ENCODE data around the gene DLX5. TPM values are rescaled to one million over a fixed set of nuclear protein-coding genes. Genes with fewer than 3 reads are reported as not detected.

The DLX5 gene
- total and polyA plus RNA-seq, 2 of the 4 experiments (the other 2 are of a cell fraction) = not detected

- H2AK9ac ChIP-seq (replicated peaks; ENCODE audit: low read depth, low read length, poor library complexity) = no peak overlapping the region
These were observed 34.7 kb downstream of the DLX5 start for GRCh38 chr7:96989859-96990317.

More at GRCh38 chr7:96989859-96990317, 34.7 kb downstream of the DLX5 start:
- H3K4me2 ChIP-seq (ENCODE audit: low read depth, low read length) = no peak overlapping the region
- H3K4me3 ChIP-seq (ENCODE audit: insufficient read depth, low read depth, low read length) = no peak overlapping the region
- H2BK20ac ChIP-seq (ENCODE audit: low read depth, low read length) = no peak overlapping the region
- H3K23ac ChIP-seq (ENCODE audit: low read depth, low read length) = no peak overlapping the region
- H2BK5ac ChIP-seq (ENCODE audit: low read depth, low read length, poor library complexity, severe bottlenecking) = no peak overlapping the region
- no peaks in the 10 kb centered on the region for H3K36me3 ChIP-seq (ENCODE audit: control insufficient read depth, insufficient read depth, low read length)
- peaks cover 35% of the 10 kb centered on the region for H3K27me3 ChIP-seq (ENCODE audit: control insufficient read depth, insufficient read depth, low read length)
- H4K20me1 ChIP-seq (ENCODE audit: insufficient read depth, low read length) = no peaks in the 10 kb centered on the region
- no peak overlapping the region for H3K14ac ChIP-seq (replicated peaks; ENCODE audit: low read depth, low read length)
- no TSS peak for BruUV-seq (replicated peaks)
- CTCF ChIA-PET = no interaction called here
- H2BK15ac ChIP-seq (ENCODE audit: low read depth, low read length) = no peak overlapping the region
- no peak overlapping the region for H3K4ac ChIP-seq (ENCODE audit: low read depth, low read length)
- H2BK120ac ChIP-seq (ENCODE audit: low read depth, low read length) = no peak overlapping the region
- H3K9me3 ChIP-seq (ENCODE audit: control insufficient read depth, insufficient read depth, low read length) = peaks cover 11% of the 10 kb centered on the region
- no peak for TF ChIP-seq SMC3 (IDR thresholded peaks at IDR 0.05; ENCODE audit: low read depth, low read length)
- TF ChIP-seq RAD21 (IDR thresholded peaks at IDR 0.05; ENCODE audit: low read length) = no peak
- TF ChIP-seq USF2 (IDR thresholded peaks at IDR 0.05; ENCODE audit: low read depth, low read length) = no peak
- no peak for TF ChIP-seq CHD1 (IDR thresholded peaks at IDR 0.05; ENCODE audit: low read depth, low read length)
- TF ChIP-seq NFE2L2 (IDR thresholded peaks at IDR 0.05; ENCODE audit: low read depth, low read length) = no peak
- TF ChIP-seq RCOR1 (IDR thresholded peaks at IDR 0.05; ENCODE audit: insufficient replicate concordance, low read length) = no peak
- TF ChIP-seq MAZ (IDR thresholded peaks at IDR 0.05; ENCODE audit: borderline replicate concordance, low read depth, low read length) = no peak
- ATAC-seq (ENCODE audit: low read depth) (no peak), DNase-seq (no peak)
- in situ Hi-C loops (cut with MboI; ENCODE audit: low sequenced_read_pairs) (no loop called here), dilution Hi-C loops (cut with HindIII; ENCODE audit: low sequenced_read_pairs, unreplicated experiment) (no loop called here), intact Hi-C loops (cut with micrococcal nuclease) (no loop called here)
- no peak overlapping the region for H3K56ac ChIP-seq (ENCODE audit: extremely low read depth, insufficient read depth, low read length)
- H4K8ac ChIP-seq (ENCODE audit: low read depth in 2 of 2, low read length in 2 of 2) = no peak overlapping the region
- no peaks in the 10 kb centered on the region for H3K4me1 ChIP-seq (ENCODE audit: control insufficient read depth, insufficient read depth, low read length)
- H3K27ac ChIP-seq (ENCODE audit: insufficient read depth, low read length) = no peak overlapping the region
- POLR2A ChIA-PET (ENCODE audit: unreplicated experiment) = no interaction called here
- H3K18ac ChIP-seq (ENCODE audit: low read depth, low read length) = no peak overlapping the region
- H4K91ac ChIP-seq (ENCODE audit: insufficient read depth, low read depth, low read length) = no peak overlapping the region
- no peaks in the 10 kb centered on the region for H3K79me1 ChIP-seq (ENCODE audit: low read depth in 1 of 2, low read length in 2 of 2)
- H3K9ac ChIP-seq (ENCODE audit: low read depth, low read length) = no peak overlapping the region
- WGBS, 2 experiments (ENCODE audit: extremely low coverage in 2 of 2, insufficient read length in 1 of 2) = no CpG with 5 or more reads among the region's 8 CpGs
- no peaks in the 10 kb centered on the region for H3K9me1 ChIP-seq (ENCODE audit: insufficient read depth, low read length)
- H2AK5ac ChIP-seq (ENCODE audit: low read depth, low read length) = no peak overlapping the region
- H4K5ac ChIP-seq (ENCODE audit: low read depth, low read length) = no peak overlapping the region
- H2AFZ ChIP-seq (replicated peaks; ENCODE audit: low read length, poor library complexity) = no peak overlapping the region

All from IMR-90 (cell line).